BE2C (cell line): ENCODE results near the gene CNR1.

ENCODE experiments used
- DNase-seq: peaks from one replicate; pipeline ENCODE4 v3.0.0-alpha.2; 2020
- H3K27me3 ChIP-seq: fragments of 250-450 bp; sonication (Bioruptor Pico); 2 replicates; pipeline ENCODE4 v1.5.1; 2020; ENCODE audit warnings: mild to moderate bottlenecking
- H3K36me3 ChIP-seq: fragments of 250-450 bp; sonication (Bioruptor Pico); 2 replicates; pipeline ENCODE4 v1.5.1; 2020; ENCODE audit warnings: mild to moderate bottlenecking
- H3K4me1 ChIP-seq: fragments of 250-450 bp; sonication (Bioruptor Pico); 2 replicates; pipeline ENCODE4 v1.5.1; 2020
- H3K4me3 ChIP-seq: 2 replicates; pipeline ENCODE4 v1.5.1; 2011; ENCODE audit warnings: low read depth, low read length
- H3K9me3 ChIP-seq: fragments of 250-450 bp; sonication (Bioruptor Pico); 2 replicates; pipeline ENCODE4 v1.5.1; 2020
- TF ChIP-seq, protein P1 (sequence below): IDR thresholded peaks from 2 replicates; pipeline ENCODE4 v1.5.1; 2012; ENCODE audit warnings: mild to moderate bottlenecking, low read depth, low read length

Gene CNR1

DNA sequence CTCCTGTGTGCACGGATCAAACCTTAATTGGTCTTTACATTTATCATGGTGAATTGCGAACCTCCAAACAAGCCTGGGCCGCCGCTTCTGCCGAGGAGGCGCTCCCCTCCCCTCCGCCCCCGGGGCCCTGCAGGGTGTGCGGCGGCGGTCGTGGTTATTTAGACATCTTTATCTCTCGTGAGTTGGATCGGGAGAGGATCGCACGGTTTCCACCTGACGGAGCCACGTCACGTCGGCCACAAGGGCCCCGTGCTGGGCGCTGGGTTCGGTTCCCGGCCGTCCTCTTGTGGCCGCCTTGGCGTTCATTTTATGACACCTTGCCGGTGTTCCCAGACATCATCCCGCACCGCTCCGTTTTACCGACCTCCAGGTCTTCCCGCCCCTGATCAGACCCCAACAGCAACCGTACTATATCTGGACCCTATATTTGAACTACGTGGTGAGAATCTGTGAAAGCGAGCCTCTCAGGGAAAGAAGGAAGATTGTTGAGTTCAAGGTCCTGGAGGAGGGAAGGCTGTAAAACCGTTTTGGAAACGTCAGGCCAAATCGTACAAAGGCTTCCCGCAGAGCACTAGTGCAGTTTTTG is 1.3 kb upstream of the CNR1 start:
- Histone ChIP-seq H3K4me1 (no peaks in the 10 kb centered on the region), H3K4me3 (no peak overlapping the region), H3K36me3 (no peaks in the 10 kb centered on the region), H3K27me3 (peaks cover 68% of the 10 kb centered on the region), H3K9me3 (no peaks in the 10 kb centered on the region)
- no peak for DNase-seq
- TF ChIP-seq, protein P1, sequence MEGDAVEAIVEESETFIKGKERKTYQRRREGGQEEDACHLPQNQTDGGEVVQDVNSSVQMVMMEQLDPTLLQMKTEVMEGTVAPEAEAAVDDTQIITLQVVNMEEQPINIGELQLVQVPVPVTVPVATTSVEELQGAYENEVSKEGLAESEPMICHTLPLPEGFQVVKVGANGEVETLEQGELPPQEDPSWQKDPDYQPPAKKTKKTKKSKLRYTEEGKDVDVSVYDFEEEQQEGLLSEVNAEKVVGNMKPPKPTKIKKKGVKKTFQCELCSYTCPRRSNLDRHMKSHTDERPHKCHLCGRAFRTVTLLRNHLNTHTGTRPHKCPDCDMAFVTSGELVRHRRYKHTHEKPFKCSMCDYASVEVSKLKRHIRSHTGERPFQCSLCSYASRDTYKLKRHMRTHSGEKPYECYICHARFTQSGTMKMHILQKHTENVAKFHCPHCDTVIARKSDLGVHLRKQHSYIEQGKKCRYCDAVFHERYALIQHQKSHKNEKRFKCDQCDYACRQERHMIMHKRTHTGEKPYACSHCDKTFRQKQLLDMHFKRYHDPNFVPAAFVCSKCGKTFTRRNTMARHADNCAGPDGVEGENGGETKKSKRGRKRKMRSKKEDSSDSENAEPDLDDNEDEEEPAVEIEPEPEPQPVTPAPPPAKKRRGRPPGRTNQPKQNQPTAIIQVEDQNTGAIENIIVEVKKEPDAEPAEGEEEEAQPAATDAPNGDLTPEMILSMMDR = no peak

- DNase-seq = no peak
- peaks cover 70% of the 10 kb centered on the region for H3K27me3 ChIP-seq
- no peaks in the 10 kb centered on the region for H3K9me3 ChIP-seq
- H3K4me1 ChIP-seq = no peaks in the 10 kb centered on the region
- no peaks in the 10 kb centered on the region for H3K36me3 ChIP-seq
- TF ChIP-seq, protein P1 = no peak
- H3K4me3 ChIP-seq = peak overlapping the region; percentile 16
These were observed 575 bp upstream of the CNR1 start for GRCh38 chr6:88166493-88167351.

DNA sequence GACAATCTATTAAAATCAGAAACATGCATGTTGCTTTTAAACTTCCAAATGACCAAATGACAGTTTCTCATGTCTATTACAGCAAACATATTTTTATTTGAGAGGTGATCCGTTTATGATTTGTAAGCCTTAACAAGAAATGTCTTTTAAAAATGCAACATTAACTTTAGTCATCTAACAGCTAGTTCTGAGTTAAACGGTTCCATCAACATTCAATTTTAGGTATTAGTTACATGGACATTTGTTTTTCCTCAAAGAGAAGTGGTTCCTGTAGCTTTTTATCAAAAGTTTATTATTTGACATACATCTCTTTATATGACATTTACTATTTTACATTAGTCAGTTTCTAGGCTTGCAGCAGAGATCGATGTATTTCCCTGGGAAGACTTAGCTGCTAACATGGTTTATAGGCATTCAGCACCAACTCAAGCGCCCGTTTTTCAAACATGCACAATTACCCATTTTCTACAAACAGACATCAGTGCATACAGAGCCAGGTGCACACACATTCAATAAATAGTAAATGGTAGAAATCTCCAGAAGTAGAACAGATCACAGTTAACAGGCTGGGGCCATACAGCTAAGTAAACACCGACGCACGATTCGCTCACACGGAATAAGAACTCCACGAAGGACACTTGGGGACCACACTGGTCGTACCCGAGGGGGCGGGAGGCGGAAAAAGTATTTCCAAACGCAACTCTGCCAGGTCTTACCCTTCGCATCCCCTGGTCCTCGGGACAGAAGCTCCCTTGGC is 882 bp downstream of the CNR1 start:
- TF ChIP-seq, protein P1 = no peak
- Histone ChIP-seq H3K27me3 (peaks cover 73% of the 10 kb centered on the region), H3K4me1 (no peaks in the 10 kb centered on the region), H3K36me3 (no peaks in the 10 kb centered on the region), H3K4me3 (no peak overlapping the region; the same call in 1 of the 2 replicates), H3K9me3 (no peaks in the 10 kb centered on the region)
- no peak for DNase-seq

DNA sequence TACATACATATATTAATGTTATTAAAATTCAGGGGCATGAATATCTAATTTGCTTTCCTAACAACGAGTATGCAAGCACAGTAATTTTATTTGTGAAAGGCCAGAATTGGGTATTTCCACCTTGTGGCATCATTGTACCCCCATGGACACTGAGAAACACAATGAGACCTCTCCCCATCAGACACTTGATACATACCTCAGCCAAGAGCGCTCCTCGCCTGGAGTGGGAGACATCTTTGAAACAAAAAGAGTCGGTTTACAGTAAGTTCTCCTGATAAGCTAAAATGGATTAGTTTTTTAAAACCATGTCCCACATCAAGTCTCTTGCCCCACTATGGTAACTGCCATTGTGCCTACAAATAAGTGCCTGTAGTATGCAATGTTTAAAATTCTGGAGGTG is 2.1 kb downstream of the CNR1 start:
- TF ChIP-seq, protein P1 = no peak
- peaks cover 63% of the 10 kb centered on the region for H3K27me3 ChIP-seq
- H3K4me3 ChIP-seq = no peak overlapping the region
- DNase-seq = no peak
- no peaks in the 10 kb centered on the region for H3K4me1 ChIP-seq
- no peaks in the 10 kb centered on the region for H3K36me3 ChIP-seq
- H3K9me3 ChIP-seq = no peaks in the 10 kb centered on the region

DNA sequence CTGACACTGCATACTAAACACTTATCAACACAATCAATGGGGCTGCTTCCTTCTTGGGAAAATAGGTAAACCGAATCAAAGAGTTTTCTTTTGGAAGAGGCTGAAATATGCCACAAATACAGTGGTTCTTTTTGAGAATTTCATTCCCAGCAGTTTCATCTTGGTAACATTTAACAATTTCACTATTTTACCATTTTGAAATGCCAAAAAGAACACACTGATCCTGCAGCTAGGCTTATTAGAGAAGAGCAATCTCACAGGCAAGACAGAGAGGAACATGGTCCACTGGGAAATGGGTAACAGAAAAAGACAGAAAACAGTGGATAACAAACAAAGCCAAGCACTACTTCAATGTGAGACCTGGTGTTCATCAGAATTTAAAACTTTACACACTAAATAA is 2.5 kb downstream of the CNR1 start:
- Histone ChIP-seq H3K4me1 (no peaks in the 10 kb centered on the region), H3K36me3 (no peaks in the 10 kb centered on the region), H3K4me3 (no peak overlapping the region), H3K27me3 (peaks cover 59% of the 10 kb centered on the region), H3K9me3 (no peaks in the 10 kb centered on the region)
- no peak for DNase-seq
- TF ChIP-seq, protein P1 = no peak

DNA sequence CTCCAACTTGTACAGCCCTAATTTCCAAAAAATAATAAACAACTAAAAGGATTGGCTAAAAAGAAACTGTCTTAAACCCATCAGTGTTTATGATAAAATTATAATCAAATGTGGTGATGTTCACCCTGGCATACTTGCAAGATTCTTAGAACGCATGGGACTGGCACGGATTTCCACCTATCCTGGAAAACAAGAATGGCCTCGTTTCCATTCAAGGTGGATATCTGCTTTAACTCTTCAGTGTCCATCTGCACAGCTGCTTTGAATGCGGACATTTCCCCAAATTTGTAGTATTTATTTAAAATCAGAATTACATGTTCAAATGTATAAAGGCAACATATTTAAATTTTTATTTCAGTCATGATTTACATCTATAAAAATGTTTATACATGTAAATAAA is 4.2 kb downstream of the CNR1 start:
- H3K4me1 ChIP-seq = no peaks in the 10 kb centered on the region
- no peak for DNase-seq
- TF ChIP-seq, protein P1 = no peak
- no peaks in the 10 kb centered on the region for H3K9me3 ChIP-seq
- H3K27me3 ChIP-seq = peaks cover 42% of the 10 kb centered on the region
- no peak overlapping the region for H3K4me3 ChIP-seq
- no peaks in the 10 kb centered on the region for H3K36me3 ChIP-seq
